MV-4-11 (cell line): ENCODE results near the gene FOSL2.

ENCODE experiments used
- DNase-seq: peaks from one replicate; lab custom pipeline; 2025; lab: John Stamatoyannopoulos, UW

Gene FOSL2

GRCh38 chr2:28412625-28413151 lies 20.0 kb downstream of the FOSL2 start:
- DNase-seq: no peak

DNA sequence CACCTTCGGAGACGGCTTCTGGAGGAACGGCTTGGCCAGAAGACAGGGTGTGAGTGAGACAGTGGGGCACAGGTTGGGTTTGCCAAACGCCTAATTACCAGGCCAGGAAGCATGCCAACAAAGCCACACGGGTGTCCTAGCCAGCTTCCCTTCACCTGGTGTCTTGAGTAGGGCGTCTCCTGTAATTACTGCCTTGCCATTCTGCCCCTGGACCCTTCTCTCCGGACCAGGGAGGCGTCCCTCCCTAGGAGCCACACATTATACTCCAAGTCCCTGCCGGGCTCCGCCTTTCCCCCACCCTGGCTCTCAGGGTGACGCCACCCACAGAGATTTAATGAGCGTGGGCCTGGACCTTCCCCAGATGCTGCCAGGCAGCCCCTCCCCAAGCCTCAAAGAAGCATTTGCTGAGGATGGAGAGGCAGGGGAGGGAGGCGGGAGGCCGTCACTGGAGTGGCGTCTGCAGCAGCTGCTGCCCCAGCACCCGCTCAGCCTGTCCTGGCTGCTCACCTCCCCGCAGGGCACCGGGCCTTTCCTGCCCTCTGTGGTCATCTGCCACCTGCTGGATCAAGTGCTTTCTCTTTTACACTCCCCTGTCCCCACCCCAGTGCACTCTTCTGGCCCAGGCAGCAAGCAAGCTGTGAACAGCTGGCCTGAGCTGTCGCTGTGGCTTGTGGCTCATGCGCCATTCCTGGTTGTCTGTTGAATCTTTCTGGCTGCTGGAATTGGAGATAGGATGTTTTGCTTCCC lies 20.7 kb downstream of the FOSL2 start:
- DNase-seq: no peak

DNA sequence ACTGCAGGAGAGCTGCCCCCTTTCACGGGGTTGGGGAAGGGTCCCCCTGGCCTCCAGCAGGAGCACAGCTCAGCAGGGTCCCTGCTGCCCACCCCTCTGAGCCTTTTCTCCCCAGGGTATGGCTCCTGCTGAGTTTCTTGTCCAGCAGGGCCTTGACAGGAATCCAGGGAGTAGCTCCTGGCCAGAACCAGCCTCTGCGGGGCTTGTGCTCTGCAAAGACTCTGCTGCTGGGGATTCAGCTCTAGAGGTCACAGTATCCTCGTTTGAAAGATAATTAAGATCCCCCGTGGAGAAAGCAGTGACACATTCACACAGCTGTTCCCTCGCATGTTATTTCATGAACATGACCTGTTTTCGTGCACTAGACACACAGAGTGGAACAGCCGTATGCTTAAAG lies 21.2 kb downstream of the FOSL2 start:
- DNase-seq: no peak

DNA sequence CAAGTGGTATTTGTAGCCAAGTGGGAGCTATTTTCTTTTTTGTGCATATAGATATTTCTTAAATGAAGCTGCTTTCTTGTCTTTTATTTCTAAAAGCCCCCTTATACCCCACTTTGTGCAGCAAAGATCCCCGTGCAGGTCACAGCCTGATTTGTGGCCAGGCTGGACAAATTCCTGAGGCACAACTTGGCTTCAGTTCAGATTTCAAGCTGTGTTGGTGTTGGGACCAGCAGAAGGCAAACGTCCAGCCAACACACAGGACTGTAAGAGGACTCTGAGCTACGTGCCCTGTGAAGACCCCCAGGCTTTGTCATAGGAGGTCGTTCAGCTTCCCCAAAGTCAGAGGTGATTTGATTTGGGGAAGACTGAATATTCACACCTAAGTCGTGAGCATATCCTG lies 21.9 kb downstream of the FOSL2 start:
- no peak for DNase-seq

GRCh38 chr2:28415010-28415409 lies 22.4 kb downstream of the FOSL2 start:
- DNase-seq: no peak

GRCh38 chr2:28415715-28416114 lies 23.1 kb downstream of the FOSL2 start:
- no peak for DNase-seq

GRCh38 chr2:28419003-28419402 lies 26.3 kb downstream of the FOSL2 start:
- DNase-seq: no peak

DNA sequence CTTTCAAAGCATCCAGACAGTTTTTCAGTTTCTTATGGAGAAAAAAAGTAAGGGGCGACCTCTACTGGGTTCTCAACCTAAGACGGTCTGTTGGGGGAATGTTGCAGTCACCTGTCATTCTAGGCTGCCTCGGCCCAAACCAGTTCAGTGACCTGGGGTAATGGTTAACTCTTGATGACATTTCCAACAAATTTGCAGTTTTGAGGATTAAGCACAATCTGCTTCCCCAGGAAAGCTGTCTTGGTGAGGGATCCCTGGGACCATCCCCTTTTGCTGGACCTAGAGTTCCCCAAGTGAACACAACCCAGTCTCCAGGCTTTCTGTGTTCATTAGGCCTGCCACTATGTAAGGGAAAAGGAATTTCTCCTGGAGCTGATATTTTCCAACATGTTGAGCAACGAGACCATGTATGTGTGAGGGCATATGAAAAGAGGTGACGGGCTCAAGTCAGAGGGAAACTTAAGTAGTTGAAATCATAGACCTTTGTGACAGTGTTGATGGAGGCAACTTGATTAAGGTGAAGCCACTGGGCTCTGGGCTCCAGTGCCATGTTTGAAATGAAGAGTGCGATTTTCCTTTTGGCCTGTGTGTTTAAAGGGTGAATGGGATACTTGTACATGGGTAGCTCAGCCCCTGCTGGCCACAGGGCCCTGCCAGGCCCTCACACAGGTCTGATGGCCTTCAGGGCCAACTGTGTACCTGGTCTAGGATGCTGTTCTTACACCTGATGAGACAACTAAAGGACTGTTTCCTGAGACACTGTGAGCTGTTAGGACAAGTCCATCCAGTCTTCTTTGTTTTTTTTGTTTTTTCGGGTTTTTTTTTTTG lies 27.0 kb downstream of the FOSL2 start:
- DNase-seq: no peak

DNA sequence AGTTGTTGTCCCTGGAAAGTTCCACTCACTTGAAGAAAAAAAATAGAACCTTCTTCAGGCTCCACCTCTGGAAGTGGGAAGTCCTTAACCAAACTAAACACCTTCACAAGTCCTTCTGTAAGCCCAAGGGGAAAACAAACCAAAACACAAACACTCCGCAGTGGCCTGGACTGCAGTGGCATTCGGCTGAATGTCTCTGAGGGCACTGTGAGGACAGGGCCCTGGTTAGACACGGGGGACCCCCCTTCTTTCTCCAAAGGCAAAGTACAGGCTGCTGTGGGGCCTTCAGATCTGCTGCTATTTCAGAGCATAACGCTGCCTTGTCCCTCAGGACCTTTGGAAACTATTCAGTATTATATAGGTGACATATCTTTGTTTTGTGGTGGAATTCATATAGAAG lies 28.1 kb downstream of the FOSL2 start:
- no peak for DNase-seq

GRCh38 chr2:28422908-28423741 lies 30.5 kb downstream of the FOSL2 start:
- DNase-seq: no peak

- DNase-seq: peak; percentile 65
Observed at GRCh38 chr2:28423856-28424605, 31.4 kb downstream of the FOSL2 start.

DNA sequence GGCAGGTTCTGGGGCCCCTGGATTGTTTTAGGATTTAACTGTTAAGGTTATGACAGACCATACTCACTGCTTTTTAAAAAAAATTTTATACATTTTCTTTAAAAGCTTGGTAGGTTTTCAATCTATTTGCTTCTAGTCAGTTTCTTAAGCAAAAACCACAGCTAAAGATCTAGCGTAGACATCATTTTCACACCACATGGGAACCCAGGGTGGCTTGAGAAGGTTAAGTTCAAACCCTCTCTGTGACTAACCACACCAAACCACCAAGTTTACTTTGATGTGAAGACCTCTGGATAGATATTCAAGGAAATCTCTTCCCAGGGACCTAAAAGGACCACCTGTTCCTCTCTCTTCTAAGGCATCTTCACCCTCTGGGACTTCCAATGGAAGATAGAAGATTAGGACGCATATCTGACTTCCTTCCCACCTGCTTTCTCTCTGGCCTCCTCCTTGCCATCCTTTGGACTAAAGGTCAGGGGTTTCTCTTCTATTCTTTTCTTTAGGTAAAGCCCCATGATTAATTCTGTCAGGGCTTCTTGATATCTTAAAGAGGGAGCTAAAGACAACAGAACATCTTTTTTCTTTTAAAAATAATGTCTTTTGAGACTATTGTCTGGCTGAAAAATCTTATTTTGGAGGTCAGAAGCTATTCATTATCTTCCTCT lies 32.3 kb downstream of the FOSL2 start:
- no peak for DNase-seq

DNA sequence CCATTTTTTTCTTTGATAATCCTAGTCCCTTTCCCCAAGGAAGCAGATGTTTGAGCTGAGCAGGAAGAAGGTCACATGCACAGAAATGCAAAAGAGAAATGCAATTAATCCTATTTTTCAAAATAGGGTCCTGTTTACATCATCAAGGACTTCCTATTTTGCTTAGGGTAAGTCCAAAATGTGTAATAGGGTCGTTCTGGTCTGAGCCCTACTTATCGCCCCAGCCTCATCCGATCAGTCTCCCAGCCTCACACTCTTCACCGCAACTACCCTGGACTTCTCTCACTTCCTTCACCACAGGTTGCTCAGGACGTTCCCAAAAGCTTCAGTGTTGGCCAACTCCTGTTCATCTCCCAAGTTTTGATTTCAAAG lies 32.8 kb downstream of the FOSL2 start:
- no peak for DNase-seq

GRCh38 chr2:28427741-28428415 lies 35.2 kb downstream of the FOSL2 start:
- DNase-seq: peak; percentile 33

- no peak for DNase-seq
Observed at GRCh38 chr2:28428486-28428885, 35.8 kb downstream of the FOSL2 start.

- DNase-seq: no peak
Observed at GRCh38 chr2:28429636-28430376, 37.1 kb downstream of the FOSL2 start.

- DNase-seq: no peak
Observed at GRCh38 chr2:28430377-28430765, 37.7 kb downstream of the FOSL2 start.

GRCh38 chr2:28430788-28431418 lies 38.2 kb downstream of the FOSL2 start:
- DNase-seq: no peak

DNA sequence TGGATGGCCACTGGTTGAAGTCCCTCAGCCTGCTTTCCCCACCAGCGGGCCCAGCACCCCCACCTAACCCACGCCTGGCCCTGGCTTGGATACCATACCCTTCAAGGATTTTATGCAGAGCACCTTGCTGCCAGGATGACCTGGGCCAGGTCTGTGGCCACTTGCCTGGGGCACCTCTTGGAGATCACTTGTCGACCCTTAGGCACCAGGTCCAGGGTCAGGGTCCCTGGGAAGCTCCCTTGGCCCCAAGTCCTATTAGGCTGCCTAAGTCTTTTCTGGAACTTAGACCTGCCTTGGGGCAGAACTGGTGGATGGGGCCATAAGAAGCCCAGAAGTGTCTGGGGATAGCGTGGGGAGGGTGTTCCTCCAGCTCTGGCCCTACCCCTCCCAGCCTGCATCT lies 39.1 kb downstream of the FOSL2 start:
- DNase-seq: no peak
